Measurements from ENCODE around the gene FBXL20.
"Not testable (repeated sequence)": the region's sequence is repeated elsewhere in the genome, so short reads cannot be mapped to it uniquely, and the experiment has no call there.

The FBXL20 gene

DNA sequence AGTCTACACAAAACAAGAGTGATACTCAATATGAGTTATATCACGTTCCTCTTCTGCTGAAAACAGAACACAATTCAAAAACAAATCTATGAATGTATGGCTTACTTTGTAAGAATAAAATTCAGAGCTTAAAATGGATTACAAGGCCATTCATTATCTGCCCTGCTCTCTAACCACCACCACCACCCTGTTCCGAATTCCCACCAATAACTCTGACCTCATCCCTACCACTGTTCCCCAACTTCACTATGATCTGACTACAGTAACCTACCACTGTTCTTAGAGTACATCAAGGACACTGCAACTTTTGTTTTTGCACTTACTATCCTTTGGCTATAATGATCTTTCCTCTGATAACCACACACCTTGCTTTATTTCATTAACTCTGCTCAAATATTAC is 21.3 kb downstream of the FBXL20 start:
- DNase-seq: no peak

DNA sequence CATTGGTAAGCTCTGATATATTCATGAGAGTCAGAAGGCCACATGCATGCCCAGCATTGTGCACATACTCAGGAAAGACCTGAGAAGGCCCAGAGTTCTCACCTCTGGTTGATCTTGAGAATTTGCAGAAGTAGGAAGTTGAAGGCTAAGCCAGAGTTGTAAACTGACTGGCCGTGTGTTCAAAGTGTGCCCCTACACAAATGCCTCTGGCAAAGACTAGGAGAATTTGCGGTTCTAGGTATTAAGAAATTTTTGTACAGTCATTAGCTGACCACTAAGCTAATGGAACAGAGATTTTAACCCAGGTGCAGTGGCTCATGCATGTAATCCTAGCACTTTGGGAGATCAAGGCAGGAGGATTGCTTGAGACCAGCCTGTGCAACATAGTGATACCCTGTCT is 25.0 kb downstream of the FBXL20 start:
- no peak for DNase-seq

DNA sequence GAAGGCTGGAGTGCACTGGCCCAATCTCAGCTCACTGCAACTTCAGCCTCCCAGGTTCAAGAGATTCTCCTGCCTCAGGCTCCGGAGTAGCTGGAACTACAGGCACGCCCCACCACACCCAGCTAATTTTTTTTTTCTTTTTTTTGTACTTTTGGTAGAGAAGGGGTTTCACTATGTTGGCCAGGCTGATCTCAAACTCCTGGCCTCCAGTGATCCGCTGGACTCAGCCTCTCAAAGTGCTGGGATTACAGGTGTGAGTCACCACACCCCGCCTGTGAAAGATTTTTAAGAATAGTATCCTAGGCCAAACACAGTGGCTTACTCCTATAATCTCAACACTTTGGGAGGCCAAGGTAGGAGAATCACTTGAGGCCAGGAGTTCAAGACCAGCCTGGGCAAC is 33.6 kb downstream of the FBXL20 start:
- not testable (repeated sequence) for DNase-seq

DNA sequence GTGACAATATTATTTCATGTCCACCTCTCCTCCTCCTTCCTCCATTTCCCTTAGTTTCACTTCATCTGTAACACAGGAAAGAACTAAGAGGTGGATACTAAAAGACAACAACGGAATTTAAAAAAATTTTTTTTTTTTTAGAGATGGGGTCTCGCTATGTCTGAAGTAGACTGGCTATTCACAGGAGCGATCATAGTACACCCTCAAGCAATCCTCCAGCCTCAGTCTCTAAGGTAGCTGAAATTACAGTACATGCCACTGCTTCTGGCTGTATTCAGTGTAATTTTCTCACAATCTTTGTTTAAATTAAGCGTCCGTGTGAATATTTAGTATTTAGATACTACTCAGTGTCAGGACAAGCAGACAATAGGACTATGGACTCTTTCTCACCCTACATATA is 35.6 kb downstream of the FBXL20 start:
- no peak for DNase-seq

DNA sequence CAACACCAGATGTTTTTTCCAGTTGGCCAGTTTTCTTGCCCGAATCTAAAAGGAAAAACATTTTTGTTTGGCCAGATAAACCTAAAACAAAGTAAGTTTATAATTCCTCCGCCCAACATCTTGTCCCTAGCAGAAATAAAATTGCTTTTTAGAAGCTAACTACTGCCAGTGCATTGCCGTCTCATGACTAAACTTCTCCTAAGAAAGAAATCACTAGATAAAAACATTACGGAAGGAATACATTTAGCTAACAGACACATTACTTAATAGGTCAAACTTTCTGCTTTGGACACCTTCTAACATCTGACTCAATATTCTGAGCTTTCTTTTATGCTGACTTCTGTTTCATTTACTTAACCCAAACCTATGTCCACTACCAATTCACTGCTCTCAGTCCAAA is 36.2 kb downstream of the FBXL20 start:
- no peak for DNase-seq

DNA sequence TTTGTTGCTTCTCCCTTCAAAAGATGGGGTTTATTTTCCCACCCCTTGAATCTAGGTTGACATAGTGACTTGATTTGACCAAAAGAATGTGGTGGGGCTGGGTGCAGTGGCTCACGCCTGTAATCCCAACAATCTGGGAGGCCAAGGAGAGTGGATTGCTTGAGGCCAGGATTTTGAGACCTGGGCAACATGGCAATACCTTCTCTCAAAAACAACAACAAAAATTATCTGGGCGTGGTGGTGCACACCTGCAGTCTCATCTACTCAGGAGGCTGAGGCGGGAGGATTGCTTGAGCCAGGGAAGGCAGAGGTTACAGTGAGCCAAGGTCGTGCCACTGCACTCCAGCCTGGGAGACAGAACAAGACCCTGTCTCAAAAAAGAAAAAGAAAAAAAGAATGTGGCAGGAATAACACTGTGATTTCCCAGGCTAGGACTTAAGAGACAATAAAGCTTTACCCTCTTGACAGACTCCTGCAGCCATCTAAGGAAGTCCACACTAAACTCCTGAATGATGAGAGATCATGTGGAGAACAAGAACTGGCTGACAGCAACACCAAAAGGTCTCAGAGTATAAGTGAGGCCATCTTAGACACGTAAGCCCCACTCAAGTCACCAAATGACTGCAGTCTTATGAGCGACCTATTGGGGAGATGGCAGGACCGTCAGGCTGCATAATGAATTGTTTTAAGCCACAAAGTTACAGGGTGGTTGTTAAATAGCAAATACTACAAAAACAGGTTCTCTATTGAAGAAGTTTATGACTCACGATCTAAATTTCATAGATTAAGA is 37.0 kb downstream of the FBXL20 start:
- no peak for DNase-seq

DNA sequence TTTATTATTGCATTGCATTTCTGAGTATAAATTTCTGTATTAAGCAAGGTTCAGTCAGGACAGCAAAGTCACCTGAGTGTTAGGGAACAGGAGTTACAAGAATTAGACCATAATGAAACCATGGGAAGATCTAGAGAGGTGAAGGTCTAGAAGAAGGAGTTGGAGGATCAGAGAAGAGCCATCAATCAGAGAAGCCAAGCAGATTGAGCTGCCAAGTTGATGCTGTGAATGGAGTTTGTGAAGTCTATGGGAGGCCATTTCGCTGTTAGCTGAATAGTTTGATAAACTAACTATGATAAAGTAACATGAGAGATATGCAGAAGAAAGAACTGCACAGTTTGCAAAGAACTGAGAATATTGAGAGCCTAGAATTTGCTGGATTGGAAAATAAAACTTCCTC is 40.4 kb downstream of the FBXL20 start:
- no peak for DNase-seq

DNA sequence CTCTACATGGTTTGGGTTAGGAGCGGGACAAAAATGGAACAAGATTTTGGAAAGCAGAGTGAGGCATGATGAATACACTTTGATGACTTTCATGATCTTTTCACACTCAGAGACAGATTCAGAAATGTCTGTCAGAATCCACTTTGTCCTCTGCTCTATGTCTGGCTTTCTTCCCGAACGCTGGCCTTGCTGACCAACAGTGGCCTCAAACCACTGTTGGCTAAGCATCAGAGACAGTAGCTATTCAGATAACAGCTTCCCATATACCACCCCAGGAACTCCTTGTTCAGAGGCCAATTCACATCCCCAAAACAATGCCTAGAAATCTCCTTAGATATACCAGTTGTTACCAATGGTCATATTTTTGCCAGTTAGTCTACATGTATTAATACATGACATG is 40.9 kb downstream of the FBXL20 start:
- DNase-seq: no peak

DNA sequence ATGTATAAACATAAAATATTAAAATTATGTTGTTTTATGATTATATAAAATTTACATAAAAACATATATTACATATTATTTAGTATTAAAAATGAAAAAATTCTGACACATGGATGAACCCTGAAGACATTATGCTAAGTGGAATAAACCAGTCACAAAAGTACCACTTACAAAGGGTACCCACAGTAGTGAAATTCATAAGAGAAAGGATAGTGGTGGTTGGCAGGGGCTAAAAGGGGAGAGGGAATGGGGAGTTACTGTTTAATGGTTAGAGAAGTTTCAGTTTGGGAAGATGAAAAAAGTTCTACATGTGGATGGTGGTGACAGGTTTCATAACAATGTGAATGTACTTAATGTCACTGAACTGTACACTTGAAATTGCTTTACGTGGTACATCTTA is 41.4 kb downstream of the FBXL20 start:
- DNase-seq: no peak

DNA sequence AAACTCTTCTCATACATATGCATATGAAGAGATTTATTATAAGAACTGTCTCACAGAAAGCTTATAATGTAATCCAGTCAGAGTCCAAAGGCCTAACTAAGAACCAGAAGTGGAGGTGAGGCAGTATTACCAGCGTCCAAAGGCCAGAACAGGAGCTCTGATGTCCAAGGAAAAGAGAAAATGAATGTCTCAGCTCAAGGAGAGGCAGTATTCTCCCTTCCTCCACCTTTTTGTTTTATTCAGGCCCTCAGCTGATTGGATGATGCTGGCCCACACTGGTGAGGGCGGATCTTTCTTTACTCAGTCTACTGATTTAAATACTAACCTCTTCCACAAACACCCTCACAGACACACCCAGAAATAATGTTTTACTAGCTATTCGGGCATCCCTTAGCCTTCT is 43.4 kb downstream of the FBXL20 start:
- DNase-seq: no peak

DNA sequence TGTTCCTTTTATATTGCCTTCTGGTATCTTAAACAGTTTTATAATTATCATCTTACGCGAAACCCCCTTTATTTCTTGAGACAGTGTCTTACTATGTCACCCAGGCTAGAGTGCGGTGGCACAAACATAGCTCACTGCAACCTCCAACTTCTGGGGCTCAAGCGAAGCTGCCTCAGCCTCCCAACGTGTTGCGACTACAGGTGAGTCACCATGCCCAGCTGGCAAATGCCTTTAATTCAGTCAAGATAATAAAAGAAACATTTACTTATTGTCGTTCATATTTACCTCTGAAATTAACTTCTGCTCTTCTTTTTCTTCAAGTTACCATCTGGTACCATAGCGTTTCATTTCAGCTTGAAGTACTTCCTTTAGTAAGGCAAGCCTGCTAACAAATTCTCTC is 43.9 kb downstream of the FBXL20 start:
- DNase-seq: no peak

DNA sequence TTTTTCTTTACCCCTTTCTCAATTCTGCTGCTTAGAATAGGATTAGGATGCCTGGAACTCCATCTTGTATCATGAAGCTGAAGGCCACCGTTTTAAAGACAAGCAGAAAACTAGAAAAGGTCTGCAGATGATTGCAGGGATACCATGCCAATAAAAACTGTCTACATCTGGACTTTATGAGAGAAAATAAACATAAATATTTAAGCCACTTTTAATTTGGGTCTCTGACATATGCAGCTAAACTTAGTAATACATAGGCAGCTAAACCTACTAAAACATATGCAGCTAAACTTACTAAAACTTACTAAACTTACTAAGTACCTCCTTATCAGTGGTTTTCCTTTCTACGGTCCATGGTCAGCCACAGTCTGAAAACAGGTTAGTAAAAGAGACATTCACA is 48.4 kb downstream of the FBXL20 start:
- peak; percentile 10 for DNase-seq

DNA sequence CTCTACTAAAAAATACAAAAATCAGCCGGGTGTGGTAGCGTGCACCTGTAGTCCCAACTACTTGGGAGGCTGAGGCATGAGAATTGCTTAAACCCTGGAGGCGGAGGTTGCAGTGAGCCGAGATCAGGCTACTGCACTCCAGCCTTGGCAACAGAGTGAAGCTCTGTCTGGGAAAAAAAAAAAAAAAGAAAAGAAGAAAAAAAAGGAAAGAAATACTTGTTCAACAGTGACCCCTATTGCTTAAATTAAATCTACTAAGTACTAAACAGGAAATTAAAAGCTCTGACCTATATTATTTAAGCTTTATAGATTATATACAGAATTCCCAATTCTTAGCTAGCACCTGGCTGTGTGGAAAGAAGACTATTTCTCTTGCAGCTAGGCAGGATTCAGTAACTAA is 48.9 kb downstream of the FBXL20 start:
- DNase-seq: no peak

DNA sequence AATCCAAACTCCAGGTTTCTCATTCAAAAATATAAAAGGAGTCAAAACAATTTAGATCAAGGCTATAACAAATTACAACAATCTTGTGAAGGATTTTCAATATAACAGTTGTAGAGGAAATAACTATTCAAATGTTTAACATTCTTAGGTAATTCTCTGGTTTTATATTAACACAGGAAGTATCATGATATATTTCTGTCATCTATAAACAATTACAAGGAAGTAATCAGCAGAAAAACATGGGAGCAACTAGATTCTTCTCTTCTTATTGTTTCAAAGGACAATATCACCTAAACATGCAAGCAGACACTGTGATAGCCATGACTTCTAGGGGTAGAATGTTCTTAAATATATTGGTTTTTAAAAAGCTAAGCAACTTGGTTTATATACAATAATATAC is 49.9 kb downstream of the FBXL20 start:
- DNase-seq: no peak

DNA sequence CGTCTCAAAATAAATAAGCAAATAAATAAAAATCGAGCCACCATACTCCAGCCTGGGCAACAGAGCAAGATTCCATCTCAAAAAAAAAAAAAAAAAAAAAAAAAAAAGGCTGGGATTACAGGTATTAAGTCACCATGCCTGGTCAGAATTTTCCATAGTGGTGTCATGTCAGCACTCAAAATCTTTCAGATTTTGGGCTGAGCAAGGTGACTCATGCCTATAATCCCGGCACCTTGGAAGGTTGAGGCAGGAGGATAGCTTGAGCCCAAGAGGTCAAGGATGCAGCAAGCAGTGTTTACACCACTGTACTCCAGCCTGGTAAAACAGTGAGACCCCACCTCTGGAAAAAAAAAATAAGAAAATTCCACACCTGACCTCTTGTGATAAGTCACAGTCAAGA is 52.2 kb downstream of the FBXL20 start:
- DNase-seq: no peak

DNA sequence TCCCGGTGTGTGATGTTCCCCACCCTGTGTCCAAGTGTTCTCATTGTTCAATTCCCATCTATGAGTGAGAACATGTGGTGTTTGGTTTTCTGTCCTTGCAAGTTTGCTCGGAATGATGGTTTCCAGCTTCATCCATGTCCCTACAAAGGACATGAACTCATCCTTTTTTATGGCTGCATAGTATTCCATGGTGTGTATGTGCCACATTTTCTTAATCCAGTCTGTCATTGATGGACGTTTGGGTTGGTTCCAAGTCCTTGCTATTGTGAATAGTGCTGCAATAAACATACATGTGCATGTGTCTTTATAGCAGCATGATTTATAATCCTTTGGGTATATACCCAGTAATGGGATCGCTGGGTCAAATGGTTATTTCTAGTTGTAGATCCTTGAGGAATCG is 54.6 kb downstream of the FBXL20 start:
- DNase-seq: not testable (repeated sequence)

DNA sequence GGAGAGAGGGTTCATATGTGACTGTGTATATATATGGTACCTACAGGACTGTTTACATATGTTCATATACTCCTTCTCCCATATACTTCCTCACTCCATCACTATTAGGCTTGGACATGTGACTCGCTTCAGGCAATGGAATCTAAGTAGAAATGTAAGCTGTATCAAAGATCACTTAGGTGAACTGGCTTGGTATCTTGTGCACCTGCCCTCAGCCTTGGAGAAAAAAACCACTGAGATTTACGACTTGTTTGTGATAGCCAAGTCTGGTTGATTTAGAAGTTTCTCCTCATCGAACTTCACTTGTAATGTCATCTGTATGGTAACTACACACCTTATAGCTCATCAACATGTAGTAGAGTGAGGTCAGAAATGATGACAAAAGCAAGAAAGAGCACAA is 59.9 kb downstream of the FBXL20 start:
- no peak for DNase-seq

DNA sequence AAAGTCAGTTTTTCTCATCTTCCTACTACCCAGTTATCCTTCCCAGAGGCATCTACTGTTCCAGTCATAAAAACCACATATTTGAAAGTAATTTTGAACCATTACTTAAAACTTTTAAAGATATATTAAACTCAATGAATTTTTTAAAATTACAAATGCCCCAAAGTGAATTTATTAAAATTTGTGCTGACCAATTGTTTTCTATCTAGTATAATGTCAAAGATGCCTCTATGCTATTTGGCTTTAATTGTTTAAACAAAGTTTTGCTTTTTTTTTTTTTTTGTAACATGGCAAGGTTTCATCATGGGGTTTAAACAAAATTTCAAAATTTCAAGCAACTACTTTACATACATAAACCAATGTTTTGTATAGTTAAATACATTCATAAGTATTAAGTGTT is 60.7 kb downstream of the FBXL20 start:
- no peak for DNase-seq

DNA sequence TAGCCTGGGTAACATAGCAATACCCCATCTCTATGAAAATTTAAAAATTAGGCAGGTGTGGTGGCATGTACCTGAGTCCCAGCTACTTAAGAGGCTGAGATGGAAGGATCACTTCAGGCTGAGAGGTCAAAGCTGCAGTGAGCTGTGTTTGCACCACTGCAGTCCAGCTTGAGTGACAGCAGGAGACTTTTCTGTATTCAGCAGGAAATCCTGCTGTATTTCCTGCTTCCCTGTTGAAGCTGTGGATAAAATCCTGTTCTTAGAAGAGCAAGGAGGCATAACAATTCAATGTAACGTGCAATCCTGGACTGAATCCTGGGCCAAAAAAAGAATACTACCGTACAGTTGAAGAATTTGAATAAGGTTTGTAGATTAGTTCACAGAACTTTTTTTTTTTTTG is 62.2 kb downstream of the FBXL20 start:
- DNase-seq: no peak

DNA sequence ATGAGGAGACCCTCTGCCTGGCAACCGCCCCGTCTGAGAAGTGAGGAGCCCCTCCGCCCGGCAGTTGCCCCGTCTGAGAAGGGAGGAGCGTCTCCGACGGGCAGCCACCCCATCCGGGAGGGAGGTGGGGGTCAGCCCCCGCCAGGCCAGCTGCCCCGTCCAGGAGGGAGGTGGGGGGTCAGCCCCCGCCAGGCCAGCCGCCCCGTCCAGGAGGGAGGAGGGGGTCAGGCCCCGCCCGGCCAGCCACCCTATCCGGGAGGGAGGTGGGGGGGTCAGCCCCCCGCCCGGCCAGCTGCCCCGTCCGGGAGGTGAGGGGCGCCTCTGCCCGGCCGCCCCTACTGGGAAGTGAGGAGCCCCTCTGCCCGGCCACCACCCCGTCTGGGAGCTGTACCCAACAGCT is 63.8 kb downstream of the FBXL20 start:
- DNase-seq: not testable (repeated sequence)

DNA sequence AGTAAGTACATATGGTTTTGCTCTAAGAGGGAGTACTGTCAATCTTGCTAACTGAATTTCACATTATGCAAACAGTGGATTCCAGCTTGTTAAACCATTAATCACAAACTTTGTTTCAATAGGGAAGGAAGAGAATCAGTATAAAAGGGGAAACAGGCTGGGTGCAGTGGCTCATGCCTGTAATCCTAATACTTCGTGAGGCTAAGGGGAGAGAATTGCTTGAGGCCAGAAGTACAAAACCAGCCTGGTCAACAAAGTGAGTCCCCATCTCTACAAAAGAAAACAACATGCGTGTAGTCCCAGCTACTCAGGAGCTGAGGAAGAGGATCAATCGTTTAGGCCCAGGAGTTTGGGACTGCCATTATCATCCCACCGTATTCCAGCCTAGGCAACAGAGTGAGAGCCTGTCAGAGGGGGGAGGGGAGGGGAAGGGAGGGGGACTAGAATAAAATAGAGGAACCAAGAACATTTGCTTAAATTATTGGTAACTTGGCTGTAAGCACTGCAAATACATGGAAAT is 65.7 kb downstream of the FBXL20 start:
- peak; percentile 5 for DNase-seq

DNA sequence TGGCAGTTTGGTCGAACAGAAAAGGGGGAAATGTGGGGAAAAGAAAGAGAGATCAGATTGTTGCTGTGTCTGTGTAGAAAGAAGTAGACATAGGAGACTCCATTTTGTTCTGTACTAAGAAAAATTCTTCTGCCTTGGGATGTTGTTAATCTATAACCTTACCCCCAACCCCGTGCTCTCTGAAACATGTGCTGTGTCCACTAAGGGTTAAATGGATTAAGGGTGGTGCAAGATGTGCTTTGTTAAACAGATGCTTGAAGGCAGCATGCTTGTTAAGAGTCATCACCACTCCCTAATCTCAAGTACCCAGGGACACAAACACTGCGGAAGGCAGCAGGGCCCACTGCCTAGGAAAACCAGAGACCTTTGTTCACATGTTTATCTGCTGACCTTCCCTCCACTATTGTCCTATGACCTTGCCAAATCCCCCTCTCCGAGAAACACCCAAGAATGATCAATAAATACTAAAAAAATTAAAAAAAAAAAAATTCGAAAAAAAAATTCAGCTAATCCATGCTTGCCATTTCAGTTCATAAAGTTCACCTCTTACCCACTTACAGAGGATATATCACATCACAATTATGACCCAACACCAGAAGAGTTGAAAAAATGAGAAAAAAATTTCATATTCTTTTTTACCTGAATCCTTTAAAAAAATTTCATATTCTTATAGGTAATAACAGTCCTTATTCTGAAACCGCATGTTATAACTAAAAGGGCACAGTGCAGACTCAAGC is 67.2 kb downstream of the FBXL20 start:
- DNase-seq: not testable (repeated sequence)

DNA sequence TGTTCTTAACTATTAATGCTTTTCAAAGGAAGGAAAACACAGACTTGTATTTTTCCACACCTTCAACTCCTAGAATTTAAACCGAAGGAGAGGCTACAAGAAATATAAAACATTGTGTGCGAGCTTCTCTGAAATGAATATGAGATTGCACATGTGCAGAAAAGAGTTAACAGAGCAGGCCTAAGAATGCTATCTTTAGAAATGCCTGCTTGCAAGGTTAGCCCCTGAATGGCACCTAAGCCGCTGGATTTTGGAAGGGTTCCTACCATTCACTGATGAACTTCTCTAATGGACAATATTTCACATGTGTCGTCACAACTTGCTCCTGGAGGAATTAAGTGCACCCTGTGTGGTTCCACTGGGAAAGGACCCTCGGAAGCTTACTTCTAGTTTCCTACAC is 69.3 kb downstream of the FBXL20 start:
- DNase-seq: no peak

DNA sequence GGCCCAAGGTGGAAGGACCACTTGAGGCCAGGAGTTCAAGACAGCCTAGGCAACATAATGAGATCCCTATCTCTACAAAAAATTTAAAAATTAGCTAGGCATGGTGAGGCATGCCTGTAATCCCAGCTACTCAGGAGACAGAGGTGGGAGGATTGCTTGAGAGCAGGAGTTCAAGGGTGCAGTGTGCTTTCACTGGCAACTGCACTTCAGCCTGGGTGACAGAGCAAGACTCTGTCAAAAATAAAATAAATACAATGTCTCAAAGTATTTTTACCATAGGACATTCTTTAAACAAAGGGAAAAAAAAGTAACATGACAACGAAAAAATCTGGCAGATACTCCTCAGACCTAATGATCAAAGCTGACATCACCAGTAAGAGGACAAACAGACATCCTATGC is 72.6 kb downstream of the FBXL20 start:
- DNase-seq: no peak

Data from eye (tissue), 1 donor.